ENCODE results near the gene IRS1.
"Not testable (repeated sequence)": the region's sequence is repeated elsewhere in the genome, so short reads cannot be mapped to it uniquely, and the experiment has no call there.

The IRS1 gene, protein sequence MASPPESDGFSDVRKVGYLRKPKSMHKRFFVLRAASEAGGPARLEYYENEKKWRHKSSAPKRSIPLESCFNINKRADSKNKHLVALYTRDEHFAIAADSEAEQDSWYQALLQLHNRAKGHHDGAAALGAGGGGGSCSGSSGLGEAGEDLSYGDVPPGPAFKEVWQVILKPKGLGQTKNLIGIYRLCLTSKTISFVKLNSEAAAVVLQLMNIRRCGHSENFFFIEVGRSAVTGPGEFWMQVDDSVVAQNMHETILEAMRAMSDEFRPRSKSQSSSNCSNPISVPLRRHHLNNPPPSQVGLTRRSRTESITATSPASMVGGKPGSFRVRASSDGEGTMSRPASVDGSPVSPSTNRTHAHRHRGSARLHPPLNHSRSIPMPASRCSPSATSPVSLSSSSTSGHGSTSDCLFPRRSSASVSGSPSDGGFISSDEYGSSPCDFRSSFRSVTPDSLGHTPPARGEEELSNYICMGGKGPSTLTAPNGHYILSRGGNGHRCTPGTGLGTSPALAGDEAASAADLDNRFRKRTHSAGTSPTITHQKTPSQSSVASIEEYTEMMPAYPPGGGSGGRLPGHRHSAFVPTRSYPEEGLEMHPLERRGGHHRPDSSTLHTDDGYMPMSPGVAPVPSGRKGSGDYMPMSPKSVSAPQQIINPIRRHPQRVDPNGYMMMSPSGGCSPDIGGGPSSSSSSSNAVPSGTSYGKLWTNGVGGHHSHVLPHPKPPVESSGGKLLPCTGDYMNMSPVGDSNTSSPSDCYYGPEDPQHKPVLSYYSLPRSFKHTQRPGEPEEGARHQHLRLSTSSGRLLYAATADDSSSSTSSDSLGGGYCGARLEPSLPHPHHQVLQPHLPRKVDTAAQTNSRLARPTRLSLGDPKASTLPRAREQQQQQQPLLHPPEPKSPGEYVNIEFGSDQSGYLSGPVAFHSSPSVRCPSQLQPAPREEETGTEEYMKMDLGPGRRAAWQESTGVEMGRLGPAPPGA (N-terminal part only)

DNA sequence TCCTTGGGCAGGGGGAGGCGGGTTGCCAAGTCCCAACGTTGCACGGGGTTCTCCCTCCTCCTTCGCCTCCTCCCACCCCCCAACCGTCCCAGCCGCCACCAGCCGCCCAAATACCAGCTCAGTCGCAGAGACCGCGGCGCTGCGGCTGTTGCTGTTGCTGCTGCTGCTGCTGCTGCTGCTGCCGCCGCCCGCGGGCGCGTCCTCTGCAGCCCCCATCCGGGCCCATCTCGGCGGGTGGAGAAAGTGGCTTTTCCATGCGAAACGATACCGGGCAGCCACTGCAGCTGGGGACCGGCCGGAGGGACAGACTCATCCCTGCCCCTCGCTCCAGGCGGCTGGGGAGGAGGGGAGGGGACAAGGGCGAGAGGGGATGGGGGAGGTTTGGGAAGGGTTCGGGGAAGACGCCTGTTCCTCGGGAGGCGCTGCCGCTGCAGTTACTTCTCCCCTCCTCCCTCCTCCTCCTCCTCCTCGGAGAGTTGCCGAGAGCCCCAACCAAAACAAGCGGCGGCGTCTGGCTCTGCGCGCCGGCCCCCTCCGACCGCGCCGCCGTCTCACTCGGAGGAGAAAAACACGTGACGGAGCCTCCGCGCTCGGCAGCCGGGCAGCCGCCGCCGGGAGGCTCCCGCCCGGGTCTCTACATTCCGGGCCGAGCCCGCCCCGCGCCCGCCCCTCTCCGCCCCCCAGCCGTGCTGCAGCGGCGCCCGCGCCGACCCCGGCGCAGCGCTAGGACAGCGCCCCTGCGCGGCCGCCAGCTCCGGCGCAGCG, at the start of gene IRS1:
Gene IRS1 (minus strand): TSS at position 610 of the 765 bp plus-strand sequence. CDS start 1,082 bp downstream, outside the sequence.
- peak; percentile 41 to 57 for DNase-seq

- no peak for DNase-seq
Observed at GRCh38 chr2:226849349-226849748, 49.7 kb upstream of the IRS1 start.

DNA sequence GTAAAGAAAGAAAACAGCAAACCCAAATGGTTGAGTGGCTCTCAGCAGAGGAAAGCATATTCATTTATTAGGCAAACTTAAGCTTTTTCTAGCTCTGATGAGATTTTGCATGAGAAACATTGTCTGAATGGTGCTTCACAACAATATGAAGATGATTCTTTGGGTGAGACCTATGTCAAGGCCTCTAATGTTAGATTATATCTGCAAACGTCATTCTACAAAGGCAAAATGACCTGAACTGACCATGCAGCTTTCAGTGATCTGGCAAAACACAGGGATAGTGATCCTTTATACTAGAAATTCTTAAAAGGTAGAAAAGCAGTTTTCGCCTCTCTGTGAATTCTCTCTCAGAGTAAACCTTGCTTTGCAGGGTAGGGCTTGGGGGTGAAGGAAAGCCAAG, 47.9 kb upstream of the IRS1 start:
- no peak for DNase-seq

DNA sequence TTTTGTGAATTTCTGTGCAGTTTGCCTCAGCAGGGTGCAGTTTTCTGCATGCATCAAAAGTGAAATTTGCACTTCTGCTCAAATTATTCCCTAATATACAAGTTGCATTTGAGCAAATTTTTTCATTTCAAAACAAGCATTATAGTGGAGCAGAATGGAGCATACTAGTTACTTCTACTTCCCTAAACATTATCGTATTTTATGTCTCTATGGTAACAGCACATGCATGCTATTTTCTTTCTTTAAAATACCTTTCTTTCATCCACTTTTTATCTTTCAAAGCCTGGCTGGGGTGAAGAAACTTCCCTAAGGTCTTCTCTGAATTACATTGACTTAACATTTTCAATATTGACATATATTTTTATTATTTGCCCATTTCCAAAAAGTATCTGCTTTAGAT, 47.5 kb upstream of the IRS1 start:
- no peak for DNase-seq

DNA sequence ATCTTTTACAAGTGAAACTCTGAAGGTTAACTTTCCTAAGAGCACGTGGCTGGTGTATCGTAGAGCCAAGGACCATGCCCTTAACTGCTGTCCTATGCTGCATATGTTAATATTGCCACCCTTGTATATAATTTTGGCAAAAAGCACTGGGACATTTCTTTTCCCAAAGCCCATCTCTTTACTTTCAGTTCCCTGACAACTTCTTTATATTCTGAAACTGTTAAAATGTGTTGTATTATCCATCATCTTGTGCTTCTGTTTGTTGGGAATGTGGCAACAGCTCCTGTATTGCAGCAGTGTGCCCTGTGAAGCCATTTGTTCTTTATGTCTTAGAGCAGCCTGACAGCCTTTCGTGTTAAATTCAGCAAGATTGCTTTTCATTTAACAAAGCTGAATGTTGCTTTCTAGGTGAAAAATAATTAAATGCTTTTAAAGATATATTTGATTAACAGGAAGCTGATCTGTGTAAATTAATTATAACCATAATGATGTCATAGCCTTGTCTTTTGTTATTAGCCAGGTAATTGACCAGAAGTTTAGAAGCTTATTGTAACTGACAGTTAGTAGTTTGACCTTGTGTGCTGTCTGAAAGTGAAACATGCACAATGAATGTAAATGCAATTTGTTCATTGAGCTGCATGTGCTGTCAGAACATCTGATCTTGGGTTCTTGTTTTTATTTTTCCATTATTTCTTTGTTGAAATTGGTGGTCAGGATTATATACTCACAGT, 45.9 kb upstream of the IRS1 start:
- DNase-seq, result no peak

GRCh38 chr2:226843001-226843400, 43.4 kb upstream of the IRS1 start:
- not testable (repeated sequence) for DNase-seq

- no peak for DNase-seq
Observed at GRCh38 chr2:226839951-226840350, 40.3 kb upstream of the IRS1 start.

DNA sequence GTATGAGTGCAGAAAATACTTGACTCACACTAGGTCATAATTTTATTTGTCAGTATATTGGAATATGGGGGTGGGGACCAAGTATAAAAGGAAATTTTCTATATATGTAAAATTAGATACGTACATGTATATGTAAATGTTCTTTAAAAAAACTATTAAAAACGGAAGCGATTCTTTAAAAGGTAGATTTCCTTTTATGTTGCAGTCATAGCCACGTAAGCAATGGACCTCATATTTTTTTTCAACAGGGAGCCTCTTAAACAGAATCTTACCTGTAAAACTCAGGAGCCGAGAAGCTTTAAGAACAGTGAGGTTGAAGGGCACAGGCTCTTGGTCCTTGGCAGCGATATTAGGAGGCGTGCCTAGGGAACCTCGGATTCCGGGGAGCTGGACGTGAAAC, 39.5 kb upstream of the IRS1 start:
- DNase-seq, result no peak

DNA sequence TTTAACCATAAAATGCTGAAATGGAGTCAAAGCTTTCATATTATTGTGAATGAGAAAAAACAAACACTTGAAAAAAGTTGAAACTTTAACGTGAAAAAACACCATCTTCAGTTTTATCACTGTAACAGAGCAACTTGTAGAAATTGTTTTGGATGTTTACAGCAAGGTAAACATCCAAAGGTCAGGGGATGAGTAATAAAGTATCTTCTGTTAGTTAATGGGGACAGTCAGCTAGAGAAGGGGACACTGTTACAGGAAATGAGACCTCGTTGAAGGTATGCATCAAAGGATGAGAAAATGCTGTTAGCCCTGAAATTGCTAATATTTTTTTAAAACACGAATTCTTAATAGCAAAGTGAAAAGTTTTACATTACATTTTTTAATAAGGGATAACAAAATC, 39.1 kb upstream of the IRS1 start:
- DNase-seq, result no peak

- DNase-seq, result no peak
Observed at GRCh38 chr2:226837787-226838603, 38.4 kb upstream of the IRS1 start.

GRCh38 chr2:226837334-226837733, 37.7 kb upstream of the IRS1 start:
- no peak for DNase-seq

DNA sequence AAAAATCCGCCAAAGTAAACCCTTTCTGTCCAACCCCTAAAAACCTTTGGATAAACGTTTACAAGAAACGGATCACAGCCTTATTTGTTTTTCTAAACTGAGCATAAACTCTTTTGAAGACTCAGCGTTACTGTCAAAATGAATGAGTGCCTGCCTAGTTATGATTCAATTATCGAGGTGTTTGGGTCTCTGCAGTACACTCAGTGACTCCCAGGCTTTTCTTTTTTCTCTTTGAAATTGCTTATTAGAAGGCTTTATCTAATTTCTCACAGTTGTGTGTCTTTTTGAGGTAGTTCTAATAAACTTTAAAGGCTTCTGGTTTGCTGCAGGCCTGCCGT, 36.9 kb upstream of the IRS1 start:
- DNase-seq, result no peak

- DNase-seq, result peak; percentile 92 to 95
Observed at GRCh38 chr2:226835796-226836547, 36.4 kb upstream of the IRS1 start, which contains the start of gene RHBDD1. Gene RHBDD1, plus strand, starts transcription at chr2:226836054. Its CDS starts 28,640 bp downstream, at chr2:226864694.

DNA sequence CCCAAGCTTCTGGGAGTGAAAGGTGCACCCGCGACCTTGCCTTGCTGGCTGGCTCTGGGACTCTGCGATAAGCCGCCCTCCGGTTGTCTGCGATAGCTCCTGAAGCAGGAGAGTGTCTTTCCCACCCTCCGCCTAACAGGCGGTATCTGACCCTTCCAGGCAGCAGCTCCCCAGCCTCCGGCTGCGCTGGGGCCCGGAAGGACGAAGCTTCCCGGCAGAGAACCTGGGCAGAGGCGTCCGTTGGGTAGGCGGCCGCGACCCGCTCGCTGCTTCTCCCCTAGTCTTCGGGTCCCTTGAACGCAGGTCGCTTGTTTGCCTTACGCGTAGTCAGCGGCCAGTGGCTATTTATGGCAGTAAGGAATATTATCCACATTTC, 35.8 kb upstream of the IRS1 start:
- DNase-seq, result no peak

DNA sequence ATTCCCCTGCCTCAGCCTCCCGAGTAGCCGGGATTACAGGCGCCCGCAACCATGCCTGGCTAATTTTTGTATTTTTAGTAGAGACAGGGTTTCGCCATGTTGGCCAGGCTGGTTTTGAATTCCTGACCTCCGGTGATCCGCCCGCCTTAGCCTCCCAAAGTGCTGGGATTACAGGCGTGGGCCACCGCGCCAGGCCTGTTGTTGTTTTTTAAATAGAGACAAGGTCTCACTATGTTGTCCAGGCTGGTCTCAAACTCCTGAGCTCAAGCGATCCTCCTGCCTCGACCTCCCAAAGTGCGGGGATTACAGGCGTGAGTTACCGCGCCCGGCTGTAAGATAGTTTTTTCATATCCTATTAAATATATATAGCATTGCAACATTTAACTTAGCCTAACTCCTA, 35.3 kb upstream of the IRS1 start:
- not testable (repeated sequence) for DNase-seq

- DNase-seq, result no peak
Observed at GRCh38 chr2:226832061-226832460, 32.4 kb upstream of the IRS1 start.

DNA sequence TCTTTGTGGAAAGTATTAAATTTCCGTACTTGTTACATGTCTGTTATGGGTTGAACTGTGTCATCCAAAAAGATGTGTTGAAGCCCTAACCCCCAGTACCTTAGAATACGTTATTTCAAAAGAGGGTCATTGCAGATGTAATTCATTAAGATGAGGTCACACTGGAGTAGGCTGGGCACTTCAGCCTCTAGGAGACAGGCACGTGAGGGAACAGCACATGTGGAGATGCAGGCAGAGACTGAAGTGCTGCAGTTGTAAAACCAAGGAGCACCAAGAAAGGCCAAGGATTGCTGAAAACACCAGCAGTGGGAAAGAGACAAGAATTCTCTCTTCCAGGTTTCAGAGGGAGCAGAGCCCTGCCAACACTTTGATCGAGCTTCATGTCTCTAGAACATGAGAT, 31.6 kb upstream of the IRS1 start:
- no peak for DNase-seq

DNA sequence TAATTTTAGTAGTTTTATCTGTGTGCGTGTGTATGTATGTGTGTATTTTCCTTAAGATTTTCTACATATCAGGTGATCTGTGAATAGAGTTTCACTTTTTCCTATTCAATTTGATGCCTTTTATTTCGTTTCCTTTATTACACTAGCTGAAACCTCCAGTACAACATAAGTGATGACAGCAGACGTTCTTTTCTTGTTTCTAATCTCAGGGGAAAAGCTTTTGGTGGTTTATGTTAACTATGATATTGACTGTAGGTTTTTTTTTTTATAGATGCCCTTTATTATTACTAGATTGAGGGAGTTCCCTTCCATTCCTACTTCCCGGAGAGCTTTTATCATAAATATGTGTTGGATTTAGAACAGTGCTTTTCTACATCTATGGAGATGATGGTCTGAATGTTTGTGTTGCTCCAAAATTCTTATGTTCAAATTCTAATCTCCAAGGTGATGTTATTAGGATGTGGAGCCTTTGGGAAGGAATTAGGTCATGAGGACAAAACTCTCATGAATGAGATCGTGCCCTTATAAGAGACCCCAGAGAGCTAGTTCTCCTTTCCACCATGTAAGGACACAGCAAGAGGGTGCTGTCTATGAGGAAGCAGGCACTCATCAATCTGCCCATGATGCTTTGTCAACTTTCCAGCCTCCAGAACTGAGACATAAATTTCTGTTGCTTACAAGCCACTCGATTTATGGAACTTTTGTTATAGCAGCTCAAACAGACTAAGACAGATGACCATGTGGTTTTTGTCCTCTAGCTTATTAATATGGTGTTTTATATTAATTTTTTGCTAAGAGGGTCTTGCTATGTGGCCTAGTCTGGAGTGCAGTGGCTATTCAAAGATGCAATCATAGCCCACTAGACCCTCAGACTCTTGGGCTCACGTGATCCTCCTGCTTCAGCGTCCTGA, 30.4 kb upstream of the IRS1 start:
- DNase-seq, result no peak

DNA sequence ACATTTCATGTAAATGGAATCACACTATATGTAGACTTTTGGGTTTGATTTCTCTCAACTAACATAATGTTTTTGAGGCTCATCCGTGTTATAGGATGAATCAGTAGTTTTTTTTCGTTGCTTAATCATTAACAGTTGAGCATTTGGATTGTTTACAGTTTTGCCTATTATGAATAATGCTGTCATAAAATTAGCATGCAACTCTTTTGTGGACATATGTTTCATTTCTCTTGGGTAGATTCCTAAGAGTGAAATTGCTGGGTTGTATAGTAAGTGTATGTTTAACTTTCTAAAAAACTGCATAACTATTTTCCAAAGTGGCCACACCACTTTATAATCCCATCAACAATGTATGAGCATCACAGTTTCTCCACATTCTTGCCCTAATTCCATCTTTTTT, 28.6 kb upstream of the IRS1 start:
- DNase-seq, result no peak

DNA sequence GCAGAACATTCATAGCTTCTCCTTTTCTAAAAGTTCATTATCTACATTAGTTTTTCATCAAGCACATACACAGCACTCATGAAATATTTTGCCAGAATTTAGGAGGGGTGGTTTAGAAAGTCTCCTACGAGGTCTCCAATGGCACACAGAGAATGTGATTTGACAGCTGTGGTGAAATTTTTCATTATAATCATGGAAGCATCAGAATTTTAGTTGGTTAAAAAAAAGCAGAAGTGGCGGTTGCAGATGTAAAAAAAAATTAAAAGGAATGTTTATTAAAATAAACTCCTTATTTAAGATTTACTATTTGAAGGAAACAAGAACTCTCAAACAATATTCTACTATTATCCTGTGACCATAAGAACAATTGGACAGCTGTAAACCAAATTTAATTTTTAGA, 25.4 kb upstream of the IRS1 start:
- DNase-seq, result no peak

Data from activated CD4-positive, alpha-beta T cell treated with anti-CD3 and anti-CD28 coated beads for 4 hours (primary cell).